ENCODE data around the gene CSF2RB. TPM values are rescaled to one million over a fixed set of nuclear protein-coding genes. Genes with fewer than 3 reads are reported as not detected.

CSF2RB gene
- polyA plus RNA-seq, 1 donor (not counting 4 experiments of a cell fraction or from before 2014, with no cell fraction given) = 0.08 TPM

- H3K79me2 ChIP-seq (ENCODE audit: control insufficient read depth, insufficient read depth, low read length) = no peaks in the 10 kb centered on the region
- H3K9ac ChIP-seq (ENCODE audit: control insufficient read depth, extremely low read depth, insufficient read depth, low read length) = no peak overlapping the region
- no peak overlapping the region for H3K4me2 ChIP-seq (ENCODE audit: control insufficient read depth, extremely low read depth, insufficient read depth, low read depth, low read length)
- H3K36me3 ChIP-seq (ENCODE audit: control insufficient read depth in 2 of 2, extremely low read depth in 1 of 2, insufficient read depth in 2 of 2, low read length in 2 of 2) = no peaks in the 10 kb centered on the region
- no peak overlapping the region for H3K27ac ChIP-seq (ENCODE audit: control insufficient read depth, insufficient read depth, low read length)
- no peak for DNase-seq (ENCODE audit: low read depth, low spot score)
- no peak overlapping the region for H2AFZ ChIP-seq (ENCODE audit: control insufficient read depth, low read length)
- no peaks in the 10 kb centered on the region for H3K9me1 ChIP-seq (ENCODE audit: control insufficient read depth, extremely low read depth, insufficient read depth, low read length)
- no peaks in the 10 kb centered on the region for H4K20me1 ChIP-seq (ENCODE audit: control insufficient read depth, extremely low read depth, insufficient read depth, low read length)
- dilution Hi-C loops (cut with MboI; ENCODE audit: extremely low pct_ligation_motif_present, low sequenced_read_pairs) = no loop called here
- no peaks in the 10 kb centered on the region for H3K9me3 ChIP-seq (ENCODE audit: control insufficient read depth, low read depth, low read length)
- H3K4me1 ChIP-seq (ENCODE audit: control insufficient read depth, extremely low read depth, insufficient read depth, low read length) = no peaks in the 10 kb centered on the region
- H3K4me3 ChIP-seq (ENCODE audit: control insufficient read depth in 2 of 3, extremely low read depth in 1 of 3, insufficient read depth in 2 of 3, low read depth in 1 of 3, low read length in 3 of 3) = no peak overlapping the region
- H3K27me3 ChIP-seq (ENCODE audit: control insufficient read depth, extremely low read depth, insufficient read depth, low read length) = peaks cover 8% of the 10 kb centered on the region
- TF ChIP-seq EZH2 (IDR thresholded peaks at IDR 0.05; ENCODE audit: low read length) = no peak
- FAIRE-seq = no peak
Observed at GRCh38 chr22:36901411-36902142, 11.9 kb upstream of the CSF2RB start.

GRCh38 chr22:36902143-36902926 lies 11.1 kb upstream of the CSF2RB start:
- Histone ChIP-seq H3K4me2 (ENCODE audit: control insufficient read depth, extremely low read depth, insufficient read depth, low read depth, low read length) (no peak overlapping the region), H3K27me3 (ENCODE audit: control insufficient read depth, extremely low read depth, insufficient read depth, low read length) (peaks cover 8% of the 10 kb centered on the region), H3K36me3 (ENCODE audit: control insufficient read depth in 2 of 2, extremely low read depth in 1 of 2, insufficient read depth in 2 of 2, low read length in 2 of 2) (no peaks in the 10 kb centered on the region), H3K79me2 (ENCODE audit: control insufficient read depth, insufficient read depth, low read length) (no peaks in the 10 kb centered on the region), H3K9me3 (ENCODE audit: control insufficient read depth, low read depth, low read length) (no peaks in the 10 kb centered on the region), H3K27ac (ENCODE audit: control insufficient read depth, insufficient read depth, low read length) (no peak overlapping the region), H2AFZ (ENCODE audit: control insufficient read depth, low read length) (no peak overlapping the region), H3K4me1 (ENCODE audit: control insufficient read depth, extremely low read depth, insufficient read depth, low read length) (no peaks in the 10 kb centered on the region), H3K4me3 (ENCODE audit: control insufficient read depth in 2 of 3, extremely low read depth in 1 of 3, insufficient read depth in 2 of 3, low read depth in 1 of 3, low read length in 3 of 3) (no peak overlapping the region), H3K9ac (ENCODE audit: control insufficient read depth, extremely low read depth, insufficient read depth, low read length) (no peak overlapping the region), H4K20me1 (ENCODE audit: control insufficient read depth, extremely low read depth, insufficient read depth, low read length) (no peaks in the 10 kb centered on the region), H3K9me1 (ENCODE audit: control insufficient read depth, extremely low read depth, insufficient read depth, low read length) (no peaks in the 10 kb centered on the region)
- FAIRE-seq (no peak), DNase-seq (ENCODE audit: low read depth, low spot score) (no peak)
- TF ChIP-seq EZH2 (IDR thresholded peaks at IDR 0.05; ENCODE audit: low read length) = no peak
- TF ChIP-seq, protein P1, sequence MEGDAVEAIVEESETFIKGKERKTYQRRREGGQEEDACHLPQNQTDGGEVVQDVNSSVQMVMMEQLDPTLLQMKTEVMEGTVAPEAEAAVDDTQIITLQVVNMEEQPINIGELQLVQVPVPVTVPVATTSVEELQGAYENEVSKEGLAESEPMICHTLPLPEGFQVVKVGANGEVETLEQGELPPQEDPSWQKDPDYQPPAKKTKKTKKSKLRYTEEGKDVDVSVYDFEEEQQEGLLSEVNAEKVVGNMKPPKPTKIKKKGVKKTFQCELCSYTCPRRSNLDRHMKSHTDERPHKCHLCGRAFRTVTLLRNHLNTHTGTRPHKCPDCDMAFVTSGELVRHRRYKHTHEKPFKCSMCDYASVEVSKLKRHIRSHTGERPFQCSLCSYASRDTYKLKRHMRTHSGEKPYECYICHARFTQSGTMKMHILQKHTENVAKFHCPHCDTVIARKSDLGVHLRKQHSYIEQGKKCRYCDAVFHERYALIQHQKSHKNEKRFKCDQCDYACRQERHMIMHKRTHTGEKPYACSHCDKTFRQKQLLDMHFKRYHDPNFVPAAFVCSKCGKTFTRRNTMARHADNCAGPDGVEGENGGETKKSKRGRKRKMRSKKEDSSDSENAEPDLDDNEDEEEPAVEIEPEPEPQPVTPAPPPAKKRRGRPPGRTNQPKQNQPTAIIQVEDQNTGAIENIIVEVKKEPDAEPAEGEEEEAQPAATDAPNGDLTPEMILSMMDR (optimal IDR thresholded peaks at IDR 0.05 in 1 of 3, IDR thresholded peaks at IDR 0.05 in 1 of 3, conservative IDR thresholded peaks at IDR 0.05 in 1 of 3; ENCODE audit: extremely low read depth in 1 of 3, insufficient read depth in 2 of 3, low read length in 3 of 3) = no peak
- dilution Hi-C loops (cut with MboI; ENCODE audit: extremely low pct_ligation_motif_present, low sequenced_read_pairs) = no loop called here
